Mucosa of gallbladder (tissue), 1 donor: ENCODE results near the gene PSEN2. TPM values are rescaled to one million over a fixed set of nuclear protein-coding genes. Genes with fewer than 3 reads are reported as not detected.

ENCODE experiments used
- total RNA-seq: library from RNA; stranded (reverse); gene quantifications from one replicate; pipeline ENCODE4 v1.2.1, GENCODE V29; 2021
- donor health status: DM: no; HTN: no; CAD: no.

The PSEN2 gene
- total RNA-seq, 1 donor from 2014 or later: 35.2 TPM

Other genes with a start within 250 kb of the PSEN2 start
- gene ITPKB, start 131.3 kb upstream of the PSEN2 start, total RNA-seq: 30.6 TPM
- gene COQ8A, start 69.7 kb downstream of the PSEN2 start, total RNA-seq: 109 TPM